HG02852 (cell line): ENCODE measurements around the gene NAPA.

Source experiments
- ATAC-seq: cut with Tn5 transposase; IDR thresholded peaks from one replicate; pipeline ENCODE4 v1.9.1; 2021; ENCODE audit warnings: mild to moderate bottlenecking, moderate library complexity; ENCODE audit not compliant: unreplicated experiment

NAPA gene

DNA sequence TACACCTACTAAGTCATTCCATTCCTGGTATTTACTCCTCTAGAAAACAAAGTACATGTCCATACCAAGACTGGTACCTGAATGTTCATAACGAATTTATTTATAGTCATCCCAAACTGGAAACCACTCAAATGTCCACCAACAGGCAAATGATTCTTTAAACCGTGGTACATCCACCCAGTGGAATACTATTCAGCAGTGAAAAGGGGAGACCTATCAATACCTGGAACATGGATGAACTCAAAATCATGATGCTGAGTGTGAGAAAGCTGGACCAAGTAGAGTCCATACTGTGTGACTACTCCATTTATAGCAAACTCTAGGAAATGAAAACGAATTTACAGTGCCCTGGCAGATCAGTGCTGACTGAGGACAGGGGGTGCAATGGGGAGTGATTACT, 11.9 kb upstream of the NAPA start:
- no peak for ATAC-seq

DNA sequence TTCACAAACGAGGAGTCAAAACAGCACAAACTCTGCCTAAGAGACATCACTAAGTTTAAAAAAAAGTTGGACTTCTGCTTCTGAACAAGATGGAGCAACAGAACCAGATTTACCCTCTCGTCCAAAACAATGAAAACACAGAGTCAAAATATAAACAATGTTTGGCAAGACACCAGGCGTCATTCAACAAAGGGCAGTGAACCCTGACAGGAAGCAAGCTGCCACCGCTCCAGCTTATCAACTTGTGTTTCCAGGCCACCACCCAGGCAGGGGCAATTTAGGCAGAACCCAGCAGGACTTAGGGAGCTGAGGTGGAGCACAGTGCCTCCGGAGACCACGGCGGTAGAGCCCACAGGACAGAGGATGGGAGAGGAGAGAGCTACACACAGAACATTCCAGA, 8.6 kb upstream of the NAPA start:
- no peak for ATAC-seq

DNA sequence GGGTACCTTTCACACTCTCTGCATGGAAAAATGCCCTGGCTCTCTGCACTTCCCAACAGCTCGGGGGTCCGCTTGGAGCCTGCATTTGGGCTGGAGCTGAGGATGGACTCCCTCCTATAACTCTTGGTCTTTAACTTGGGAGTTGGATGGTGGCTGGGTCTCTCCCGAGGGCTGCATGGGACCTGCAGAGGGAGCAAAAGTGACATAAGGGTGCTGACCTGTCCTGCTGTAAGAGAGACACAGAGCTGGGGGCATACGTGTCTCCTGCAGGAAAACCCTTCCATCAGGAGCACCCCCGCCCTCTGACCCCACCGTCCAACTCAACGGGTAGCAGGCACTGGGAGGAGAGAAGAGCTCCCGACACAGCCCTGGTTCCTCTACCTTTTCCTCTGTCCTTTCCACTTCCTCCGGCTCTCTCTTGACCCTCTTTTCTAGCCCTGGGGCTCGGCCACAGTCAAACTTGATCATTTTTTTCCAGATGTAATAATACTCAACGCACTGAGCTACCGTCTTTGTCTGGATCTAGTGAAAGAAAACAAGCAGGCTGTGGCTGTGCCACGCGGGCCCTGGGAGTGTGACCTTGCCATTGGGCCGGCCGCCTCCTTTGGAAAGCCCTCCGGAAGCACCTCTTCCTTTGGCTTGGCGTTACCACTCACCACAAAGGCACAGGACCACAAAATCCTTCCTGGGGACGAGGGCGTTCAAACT, 6.8 kb upstream of the NAPA start:
- no peak for ATAC-seq

DNA sequence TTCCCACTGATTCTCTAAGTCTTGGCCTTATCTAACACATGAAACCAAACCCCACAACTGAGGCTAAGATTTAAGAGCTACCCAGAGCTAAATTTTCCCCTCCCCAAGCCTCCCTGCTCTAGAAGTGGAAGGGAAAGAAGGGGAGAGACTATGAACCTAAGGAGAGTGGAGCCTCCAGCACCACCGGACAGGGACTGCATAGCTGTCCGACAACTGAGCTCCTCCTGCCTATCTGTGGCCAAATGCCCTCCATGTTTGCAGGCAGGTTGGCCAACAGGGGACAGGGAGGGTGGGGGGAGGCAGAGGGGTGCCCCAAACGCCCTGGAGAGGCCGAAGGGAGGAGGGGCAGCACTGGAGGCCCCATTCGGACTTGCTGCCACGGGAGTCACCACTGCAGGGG, 6.0 kb upstream of the NAPA start:
- ATAC-seq, result no peak

DNA sequence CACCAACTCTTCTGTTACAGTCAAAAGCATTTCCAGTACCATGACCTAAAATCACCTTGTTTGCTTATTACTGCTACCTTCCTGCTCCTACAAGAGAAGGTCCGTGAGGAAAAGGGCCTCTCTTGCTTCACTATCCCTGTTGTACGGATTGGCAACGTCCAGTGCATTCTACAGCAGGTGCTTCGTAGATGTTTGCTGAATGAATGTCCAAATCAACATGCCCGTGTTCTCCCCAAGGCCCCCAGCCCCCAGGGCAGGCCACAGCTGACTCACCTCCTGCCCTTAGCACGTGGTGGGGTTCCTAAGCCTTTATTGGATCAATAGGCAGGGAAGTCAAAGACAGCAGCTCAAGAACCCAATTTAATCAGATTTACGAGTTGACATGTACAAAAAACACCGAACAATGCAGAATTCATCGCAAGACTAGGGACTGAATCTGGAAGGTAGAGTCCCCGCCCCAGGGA, 5.5 kb upstream of the NAPA start:
- no peak for ATAC-seq

DNA sequence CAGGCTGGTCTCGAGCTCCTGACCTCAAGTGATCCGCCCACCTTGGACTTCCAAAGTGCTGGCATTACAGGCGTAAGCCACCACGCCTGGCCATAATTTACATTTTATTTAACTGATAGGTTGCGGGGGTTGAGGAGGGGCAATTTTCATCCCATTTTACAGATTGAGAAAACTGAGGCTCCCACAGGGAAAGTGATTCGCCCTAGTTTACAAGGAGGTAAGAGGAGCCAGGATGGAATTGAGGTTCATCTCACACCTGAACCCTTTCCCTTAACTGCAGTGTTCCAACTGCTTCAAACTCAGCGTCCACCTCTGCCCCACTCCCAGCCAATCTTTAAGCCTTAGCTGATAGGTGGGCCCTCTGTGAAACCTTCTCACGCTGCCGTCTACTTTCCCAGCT, 4.0 kb upstream of the NAPA start:
- no peak for ATAC-seq

DNA sequence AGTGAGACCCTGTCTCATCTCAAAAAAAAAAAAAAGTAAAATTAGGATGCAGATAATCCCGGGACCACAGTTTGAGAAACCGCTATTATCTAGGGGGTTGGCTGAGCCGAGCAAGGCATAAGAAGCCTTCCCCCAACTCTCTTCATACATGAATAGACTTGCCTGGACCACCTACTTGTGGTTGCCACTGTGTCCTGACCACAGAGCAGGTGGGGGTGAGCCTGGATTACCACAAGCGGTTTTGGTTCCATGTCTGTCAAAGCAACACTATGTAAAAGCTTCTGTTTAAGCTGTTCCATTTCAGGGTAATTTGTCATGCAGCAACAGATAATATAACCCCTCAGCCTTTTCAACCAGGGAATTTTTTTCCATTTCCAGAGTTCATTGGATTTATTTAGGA, 3.3 kb upstream of the NAPA start:
- ATAC-seq, result peak; percentile 36

DNA sequence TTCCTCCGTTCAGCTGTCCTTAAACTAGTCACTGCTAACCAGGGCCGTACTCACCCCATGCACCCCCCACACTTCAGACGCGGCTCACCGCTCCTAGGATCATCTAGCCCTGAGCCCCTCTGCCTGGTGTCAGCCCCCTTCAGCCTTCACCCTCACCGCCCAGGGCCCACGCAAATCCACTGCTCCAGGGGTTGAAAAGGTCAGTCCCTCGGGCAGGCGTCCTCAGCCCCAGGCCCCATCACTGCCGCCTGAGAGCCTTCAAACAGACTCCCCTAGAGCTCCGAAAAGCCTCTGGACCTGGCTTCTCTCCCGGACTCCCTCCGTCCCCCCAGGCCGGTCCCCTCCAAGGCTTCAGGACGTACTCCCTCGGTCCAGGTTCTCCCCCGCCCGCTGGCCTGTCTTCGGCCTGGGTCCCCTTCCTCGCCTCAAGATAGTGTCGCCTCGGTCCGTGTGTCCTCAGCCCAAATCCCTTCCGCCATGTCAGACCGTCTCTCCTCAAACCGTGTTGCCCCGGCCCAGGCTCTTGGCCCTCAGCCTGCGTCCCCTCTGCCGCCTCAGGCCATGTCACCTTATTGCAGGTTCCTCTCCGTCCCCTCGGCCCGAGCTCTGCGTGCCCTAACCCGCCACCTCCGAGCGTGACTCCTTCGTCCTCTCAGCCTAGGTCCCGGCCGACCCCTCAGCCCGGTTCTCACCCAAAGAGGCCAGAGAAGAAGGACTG, 553 bp downstream of the NAPA start:
- no peak for ATAC-seq

DNA sequence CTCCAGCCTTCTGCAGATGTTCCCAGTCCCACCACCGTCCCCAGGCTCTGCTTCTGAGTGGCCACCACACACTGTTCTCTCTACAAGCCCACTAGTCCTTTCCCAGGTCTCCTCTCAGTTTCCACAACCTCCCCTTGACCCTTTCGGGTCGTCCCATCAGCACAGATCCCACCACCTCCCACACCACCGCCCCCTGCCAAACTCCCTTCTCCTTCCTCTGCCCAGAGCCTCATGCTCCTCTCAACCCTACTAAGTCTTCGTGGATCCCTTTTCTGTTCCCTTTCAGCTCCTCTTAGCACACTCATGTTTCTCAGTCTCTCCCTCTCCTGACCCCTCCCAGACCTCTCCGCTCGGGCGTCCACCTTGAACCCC, 1.9 kb downstream of the NAPA start:
- no peak for ATAC-seq

DNA sequence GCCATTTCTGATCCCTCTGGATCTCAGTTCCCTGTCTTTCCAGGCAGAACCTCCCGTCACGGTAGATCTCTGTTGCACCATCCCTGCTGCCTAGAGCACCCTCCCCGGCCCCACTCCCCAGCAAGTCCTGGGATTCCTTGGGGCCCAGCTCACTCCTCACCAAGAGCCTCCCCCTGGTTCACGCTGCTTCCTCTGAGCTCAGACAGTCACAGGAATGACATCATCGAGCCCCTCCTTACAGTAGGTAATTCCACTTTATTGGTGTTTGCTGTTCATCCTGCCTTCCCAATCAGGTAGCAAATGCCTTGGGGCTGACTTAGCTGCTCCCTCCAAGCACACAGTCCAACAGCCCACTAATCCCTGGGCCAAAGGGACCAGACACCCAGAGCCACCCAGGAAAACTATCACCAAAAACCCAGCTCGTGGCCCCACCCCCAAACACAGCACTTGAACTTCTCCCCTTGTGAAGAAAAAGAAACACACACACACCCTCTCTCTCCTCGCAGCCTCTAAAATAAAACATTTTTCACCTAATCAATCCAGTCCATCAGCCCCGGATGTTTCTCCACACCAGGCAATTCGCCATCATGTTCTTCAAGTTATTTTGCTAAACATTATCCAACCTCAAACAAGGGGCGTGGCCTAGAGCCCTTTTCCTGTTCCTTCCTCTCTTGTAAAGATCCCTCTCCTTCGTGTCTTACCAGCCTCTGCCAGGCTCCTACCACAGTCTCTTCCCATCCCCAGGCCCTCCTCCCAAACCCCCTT, 2.5 kb downstream of the NAPA start:
- no peak for ATAC-seq

DNA sequence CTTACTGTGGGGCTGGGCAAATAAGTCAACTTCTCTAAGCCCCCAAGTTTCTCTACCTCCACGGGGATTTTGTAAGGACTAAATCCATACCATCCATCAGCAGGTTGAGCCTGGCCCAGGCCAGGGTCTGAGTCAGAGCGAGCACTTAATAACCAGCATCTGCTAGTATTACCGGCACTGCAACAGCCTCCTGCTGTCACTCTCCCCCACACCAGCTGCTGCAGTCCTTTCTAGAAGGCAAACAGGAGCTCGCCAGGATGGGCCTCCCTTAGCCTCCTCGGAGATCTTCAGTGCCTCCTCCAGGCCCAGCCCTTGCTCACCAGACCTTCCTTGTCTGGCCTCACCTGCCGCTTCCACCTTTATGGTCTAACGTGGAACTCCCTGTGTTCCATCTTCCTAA, 3.2 kb downstream of the NAPA start:
- no peak for ATAC-seq

DNA sequence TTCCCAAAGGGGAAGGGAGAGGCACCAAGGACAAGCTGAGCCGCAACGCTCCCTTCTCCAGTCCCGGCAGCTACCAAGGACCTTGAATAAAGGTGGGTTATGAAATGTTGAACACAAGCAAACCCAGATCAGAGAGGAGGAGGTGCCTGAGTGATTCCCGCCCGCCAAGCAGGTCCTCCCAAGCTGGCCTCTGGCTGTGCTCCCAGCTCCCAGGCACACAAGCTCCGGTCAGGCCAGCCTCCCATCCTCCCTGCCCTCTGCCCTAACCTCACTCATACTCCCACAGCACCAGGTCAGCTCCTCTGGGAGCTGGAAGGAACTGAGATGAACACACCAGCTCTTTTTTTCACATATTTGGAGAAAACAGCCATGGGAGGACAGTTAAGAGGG, 3.7 kb downstream of the NAPA start:
- ATAC-seq, result no peak

DNA sequence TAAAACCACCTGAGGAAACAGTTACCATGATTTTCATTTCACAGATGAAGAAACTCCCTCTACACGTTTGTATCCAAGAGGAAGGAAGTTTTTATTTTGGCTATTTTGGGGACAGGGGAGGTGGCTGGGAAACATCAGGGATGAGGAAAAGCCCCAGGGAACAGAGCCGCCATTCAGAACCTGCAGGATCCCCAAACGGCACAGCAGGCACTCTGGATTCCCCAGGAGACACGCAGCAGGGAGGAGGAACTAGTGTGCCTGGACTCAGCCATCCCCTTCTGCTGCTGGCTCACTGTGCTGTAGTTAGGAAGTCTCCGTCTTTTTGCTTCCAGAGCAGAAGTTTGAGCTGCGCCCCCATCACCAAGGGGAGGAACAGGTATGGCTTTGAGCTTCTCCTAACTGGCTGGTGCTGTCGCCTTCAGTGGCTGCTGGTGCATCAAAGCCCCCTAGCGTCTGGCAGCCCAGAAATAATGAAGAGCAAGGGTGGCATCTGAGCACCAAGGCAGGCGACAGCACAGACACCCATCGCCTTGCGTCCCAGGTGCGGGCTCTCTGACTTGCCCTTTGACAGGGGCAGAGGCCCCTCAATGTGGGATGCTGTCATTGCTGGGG, 4.2 kb downstream of the NAPA start:
- no peak for ATAC-seq

DNA sequence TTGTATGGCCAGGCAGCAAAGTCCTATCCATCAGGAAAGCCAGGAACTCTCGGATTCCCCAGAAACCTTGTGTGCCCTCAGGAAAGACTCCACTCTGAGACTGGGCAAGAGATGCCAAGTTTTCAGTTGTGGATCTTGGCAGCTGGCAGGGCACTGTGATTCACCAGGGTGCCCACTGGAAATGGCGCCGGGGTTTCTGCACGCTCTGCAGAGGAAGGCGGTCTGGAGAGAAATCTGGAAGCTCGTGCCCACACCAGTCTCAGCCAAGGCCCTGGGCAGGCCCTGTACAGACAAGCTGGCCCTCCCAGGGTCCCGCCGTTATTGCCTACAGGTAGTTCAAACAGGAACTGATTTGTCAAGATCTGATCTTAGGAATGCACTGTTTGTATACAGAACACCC, 4.9 kb downstream of the NAPA start:
- no peak for ATAC-seq

DNA sequence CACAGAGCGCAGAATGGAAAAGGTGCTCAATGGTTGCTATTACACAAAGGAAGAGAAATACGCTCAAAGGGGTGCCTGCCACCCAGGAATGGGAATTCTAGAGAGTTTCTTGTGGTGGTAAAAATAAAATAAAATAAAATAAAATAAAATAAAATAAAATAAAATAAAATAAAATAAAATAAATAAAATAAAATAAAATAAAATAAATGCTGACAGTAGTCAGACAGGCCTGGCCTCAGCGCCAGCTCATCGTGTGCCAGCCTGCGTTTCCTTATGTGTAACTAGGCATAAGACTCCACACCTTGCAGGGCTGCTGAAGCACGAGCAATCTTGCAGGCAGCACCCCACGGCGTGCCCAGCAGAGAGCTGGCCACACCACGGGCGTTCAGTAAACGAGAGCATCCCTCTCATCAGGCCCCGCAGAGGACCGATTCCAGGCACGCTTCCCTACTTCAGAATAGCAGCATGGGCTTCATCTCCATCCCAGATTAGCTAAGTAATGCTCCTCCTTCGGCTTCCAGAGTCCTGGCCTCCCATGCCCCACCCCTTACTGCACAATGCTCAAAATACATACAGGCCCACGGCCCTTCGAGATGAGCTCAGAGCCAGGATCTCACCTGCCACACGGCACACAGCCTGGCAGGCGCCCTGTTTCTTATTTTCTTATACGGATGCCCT, 5.6 kb downstream of the NAPA start:
- no peak for ATAC-seq

DNA sequence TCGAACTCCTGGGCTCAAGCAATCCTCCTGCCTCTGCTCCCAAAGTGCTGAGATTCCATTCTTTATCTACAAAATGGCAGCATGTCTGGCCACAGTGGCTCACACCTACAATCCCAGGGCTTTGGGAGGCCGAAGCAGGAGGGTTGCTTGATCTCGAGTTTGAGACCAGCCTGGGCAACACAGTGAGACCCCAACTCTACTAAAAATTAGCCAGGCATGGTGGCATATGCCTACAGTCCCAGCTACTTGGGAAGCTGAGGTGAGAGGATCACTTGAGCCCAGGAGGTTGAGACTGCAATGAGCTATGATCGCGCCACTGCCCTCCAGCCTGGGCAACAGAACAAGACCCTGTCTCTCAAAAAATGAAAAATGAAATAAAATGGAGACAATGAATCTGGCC, 6.1 kb downstream of the NAPA start:
- no peak for ATAC-seq

DNA sequence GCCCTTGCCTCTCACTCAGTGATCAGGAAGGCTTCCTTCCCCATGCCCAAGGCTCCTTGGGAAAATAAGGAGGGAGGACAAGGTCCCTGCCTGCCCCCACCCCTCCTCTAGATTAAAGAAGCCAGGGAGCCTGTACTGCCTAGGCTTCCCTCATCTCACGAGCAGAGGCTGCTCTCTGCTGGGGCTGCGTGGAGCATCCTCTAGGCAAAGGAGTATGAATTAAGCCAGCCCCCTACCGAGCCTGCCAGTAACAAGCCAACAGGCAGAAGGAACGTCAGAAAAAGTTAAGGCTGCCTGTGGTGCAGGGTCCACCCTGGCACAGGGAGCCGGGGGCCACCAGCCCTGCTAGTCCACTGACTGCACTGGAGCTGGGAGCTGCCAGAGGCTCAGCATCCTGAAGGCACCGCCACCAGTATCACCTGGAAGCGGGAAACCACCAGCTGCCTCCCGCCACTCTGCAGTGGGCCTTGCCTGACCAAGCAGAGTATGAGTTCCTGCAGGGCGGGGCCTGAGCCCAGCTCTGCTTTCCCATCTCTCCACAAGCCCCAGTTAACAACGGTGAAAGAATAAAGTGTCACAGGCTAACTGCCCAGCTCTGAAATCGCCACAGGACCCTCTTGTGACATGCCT, 6.8 kb downstream of the NAPA start:
- ATAC-seq, result no peak

DNA sequence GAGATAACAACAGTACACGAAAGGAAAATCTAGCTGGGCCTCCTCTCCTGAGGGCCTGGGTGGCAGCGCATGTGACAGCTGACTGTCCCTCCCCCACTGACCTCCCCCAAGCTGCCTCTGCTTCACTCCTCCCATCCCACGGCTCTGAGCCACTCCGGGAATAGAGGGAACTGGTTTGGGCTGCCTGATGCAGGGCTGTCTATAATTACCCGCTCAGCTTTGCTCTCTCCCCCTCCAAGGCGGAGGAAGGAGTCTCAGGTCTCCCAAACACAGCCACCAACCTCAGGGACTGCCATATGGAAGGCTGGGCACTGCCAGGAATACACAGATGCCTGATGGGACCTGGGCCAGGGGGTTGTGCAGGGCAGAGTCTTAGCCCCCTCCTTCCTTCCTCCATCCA, 7.9 kb downstream of the NAPA start:
- ATAC-seq, result no peak

DNA sequence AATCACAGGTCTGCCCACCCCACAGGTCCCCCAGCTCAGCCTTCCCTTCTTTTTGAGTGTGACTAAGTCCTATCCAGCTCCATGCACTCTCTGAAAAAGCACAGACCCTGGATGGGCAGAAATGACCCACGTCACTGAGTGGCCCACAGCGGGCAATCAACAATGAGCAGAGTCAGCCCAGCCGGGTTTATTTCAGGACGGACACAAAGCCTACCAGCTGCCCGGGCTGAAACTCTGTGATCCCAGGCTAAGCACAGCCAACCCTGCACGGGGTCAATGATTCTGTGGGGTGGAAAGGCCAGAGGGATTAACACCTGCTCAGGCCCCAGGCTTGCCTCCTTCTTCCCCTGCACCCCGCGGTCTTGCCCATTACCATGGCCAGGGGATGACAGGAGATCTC, 8.4 kb downstream of the NAPA start:
- ATAC-seq, result no peak

DNA sequence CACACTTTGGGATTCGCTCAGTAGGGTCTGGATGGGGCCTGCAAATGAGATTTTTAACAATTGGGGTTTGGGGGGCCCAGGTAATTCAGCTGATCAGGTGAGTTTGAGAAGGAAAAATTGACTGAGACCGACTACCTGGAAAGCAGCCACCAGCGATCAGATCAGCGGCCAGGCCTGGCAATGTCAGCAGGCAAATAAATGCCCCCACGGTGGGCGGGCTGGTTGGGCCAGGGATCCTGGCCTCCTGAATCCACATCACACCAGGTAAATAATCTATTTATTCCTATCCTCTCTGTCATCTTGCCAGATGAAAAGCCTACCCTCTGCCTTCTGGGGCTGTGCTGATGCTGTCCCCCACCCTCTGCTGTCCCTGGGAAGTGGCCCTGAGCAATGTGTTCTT, 9.4 kb downstream of the NAPA start:
- ATAC-seq, result no peak

DNA sequence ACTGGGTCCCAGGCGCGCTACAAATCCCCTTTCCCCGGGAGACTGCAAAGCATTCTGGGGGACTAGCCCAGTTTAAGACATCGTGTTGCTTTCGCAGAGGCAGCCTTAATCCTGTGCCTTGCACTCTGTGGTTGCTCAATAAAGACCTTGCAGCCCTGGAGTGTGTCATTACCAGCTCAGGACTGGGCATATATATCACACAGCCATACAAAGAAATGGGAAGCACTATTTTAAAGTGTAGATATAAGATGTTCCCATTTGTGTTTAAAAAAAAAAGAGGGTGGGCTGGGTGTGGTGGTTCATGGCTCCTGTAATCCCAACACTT, 11.1 kb downstream of the NAPA start:
- no peak for ATAC-seq
